Stimulated activated CD4-positive, alpha-beta T cell treated with anti-CD3 and anti-CD28 coated beads, Interleukin-12 subunit alpha, Interleukin-12 subunit beta, amount 100 ng/mL, for 24 hours (primary cell): Measurements from ENCODE around the gene SPG21.

Experiments
- DNase-seq, 2 experiments: peaks; one replicate each; pipeline ENCODE4 v3.0.0-alpha.2; 2020; ENCODE audit warnings: low read depth in 2 of 2

Gene SPG21

GRCh38 chr15:64942356-64942755 lies 47.4 kb downstream of the SPG21 start:
- DNase-seq: no peak

GRCh38 chr15:64938192-64938591 lies 51.5 kb downstream of the SPG21 start:
- DNase-seq: no peak

- no peak for DNase-seq
Observed at GRCh38 chr15:64934023-64934422, 55.7 kb downstream of the SPG21 start.

GRCh38 chr15:64931381-64931780 lies 58.3 kb downstream of the SPG21 start:
- DNase-seq: no peak

GRCh38 chr15:64930778-64931371 lies 58.8 kb downstream of the SPG21 start:
- DNase-seq: no peak

DNA sequence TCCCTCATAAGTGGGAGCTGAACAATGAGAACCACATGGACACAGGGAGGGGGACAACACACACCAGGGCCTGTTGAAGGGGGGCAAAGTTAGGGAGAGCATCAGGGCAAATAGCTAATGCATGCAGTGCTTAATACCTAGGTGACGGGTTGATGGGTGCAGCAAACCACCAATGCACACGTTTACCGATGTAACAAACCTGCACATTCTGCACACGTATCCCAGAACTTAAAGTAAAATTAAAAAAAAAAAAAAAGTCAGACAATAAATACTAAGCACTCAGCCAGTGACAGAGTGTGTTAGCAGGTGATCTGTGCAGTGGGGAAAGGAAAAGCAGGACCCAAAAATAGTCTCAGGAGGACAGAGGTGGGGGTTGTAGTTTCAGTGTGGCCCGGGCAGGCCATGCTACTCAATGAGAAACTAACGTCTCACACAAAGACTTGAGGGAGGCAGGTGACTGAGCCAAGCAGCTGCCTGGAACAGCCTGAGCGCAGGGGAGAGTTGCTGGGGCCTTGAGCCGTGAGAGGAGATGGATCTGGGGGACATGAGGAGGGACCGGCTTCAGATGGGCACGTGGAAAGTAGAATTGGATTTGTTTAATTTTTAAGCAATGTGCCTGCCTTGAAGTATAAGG lies 59.6 kb downstream of the SPG21 start:
- no peak for DNase-seq

- no peak for DNase-seq
Observed at GRCh38 chr15:64928626-64929220, 61.0 kb downstream of the SPG21 start.

DNA sequence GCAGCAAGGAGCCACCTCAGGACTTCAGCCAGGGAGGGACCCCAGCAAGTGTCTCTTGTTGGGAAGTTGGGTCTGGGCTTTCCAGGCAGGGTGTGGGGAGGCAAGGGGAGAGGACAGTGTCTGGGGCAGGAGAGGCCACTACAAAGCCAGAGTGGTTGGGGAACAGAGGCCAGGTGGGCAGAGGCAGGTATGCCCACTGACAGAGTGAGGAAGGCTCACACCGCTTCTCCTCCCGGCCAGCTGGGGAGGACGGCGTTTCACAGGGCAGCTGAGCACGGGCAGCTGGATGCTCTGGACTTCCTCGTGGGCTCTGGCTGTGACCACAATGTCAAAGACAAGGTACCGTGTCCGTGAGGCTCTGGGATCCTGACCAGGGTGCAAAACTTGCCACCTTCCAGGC lies 63.1 kb downstream of the SPG21 start:
- DNase-seq: no peak

- DNase-seq: no peak
Observed at GRCh38 chr15:64925335-64926330, 64.1 kb downstream of the SPG21 start.

DNA sequence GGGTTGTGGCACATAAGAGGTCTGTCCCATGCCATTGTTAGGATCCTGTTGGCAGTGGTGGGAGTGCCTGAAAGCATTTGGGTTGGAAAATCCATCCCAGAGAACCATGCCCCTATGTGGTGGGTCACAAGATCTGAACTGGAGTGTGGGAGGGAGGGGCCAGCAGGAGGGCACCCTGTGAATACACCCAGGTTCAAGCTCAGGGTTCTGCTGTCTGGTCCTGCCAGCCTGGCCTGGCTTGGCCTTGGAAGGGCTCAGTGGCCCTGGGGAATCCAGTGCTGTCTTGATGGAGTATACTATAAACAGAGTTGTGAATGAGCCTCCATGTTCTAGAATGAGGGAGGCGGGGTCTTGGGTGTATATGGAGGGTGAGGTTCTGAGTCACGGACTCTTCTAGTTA lies 66.2 kb downstream of the SPG21 start:
- DNase-seq: no peak

GRCh38 chr15:64921711-64922110 lies 68.0 kb downstream of the SPG21 start:
- DNase-seq: no peak

GRCh38 chr15:64919721-64920120 lies 70.0 kb downstream of the SPG21 start:
- DNase-seq: no peak

- no peak for DNase-seq
Observed at GRCh38 chr15:64917211-64917610, 72.5 kb downstream of the SPG21 start.

DNA sequence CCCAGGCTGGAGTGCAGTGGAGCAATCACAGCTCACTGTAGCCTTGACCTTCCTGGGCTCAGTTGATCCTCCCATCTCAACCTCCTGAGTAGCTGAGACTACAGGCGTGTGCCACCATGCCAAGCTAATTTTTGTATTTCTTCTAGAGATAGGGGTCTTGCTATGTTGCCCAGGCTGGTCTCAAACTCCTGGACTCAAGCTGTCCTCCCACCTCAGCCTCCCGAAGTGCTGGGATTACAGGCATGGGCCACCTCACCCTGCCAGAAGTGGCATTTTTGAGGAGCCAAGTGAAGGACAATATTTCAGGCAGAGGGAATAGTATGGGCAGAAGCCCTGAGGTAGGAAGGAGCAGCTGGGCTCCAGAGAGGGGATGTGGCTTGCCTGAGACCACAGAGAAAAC lies 73.3 kb downstream of the SPG21 start:
- DNase-seq: no peak

DNA sequence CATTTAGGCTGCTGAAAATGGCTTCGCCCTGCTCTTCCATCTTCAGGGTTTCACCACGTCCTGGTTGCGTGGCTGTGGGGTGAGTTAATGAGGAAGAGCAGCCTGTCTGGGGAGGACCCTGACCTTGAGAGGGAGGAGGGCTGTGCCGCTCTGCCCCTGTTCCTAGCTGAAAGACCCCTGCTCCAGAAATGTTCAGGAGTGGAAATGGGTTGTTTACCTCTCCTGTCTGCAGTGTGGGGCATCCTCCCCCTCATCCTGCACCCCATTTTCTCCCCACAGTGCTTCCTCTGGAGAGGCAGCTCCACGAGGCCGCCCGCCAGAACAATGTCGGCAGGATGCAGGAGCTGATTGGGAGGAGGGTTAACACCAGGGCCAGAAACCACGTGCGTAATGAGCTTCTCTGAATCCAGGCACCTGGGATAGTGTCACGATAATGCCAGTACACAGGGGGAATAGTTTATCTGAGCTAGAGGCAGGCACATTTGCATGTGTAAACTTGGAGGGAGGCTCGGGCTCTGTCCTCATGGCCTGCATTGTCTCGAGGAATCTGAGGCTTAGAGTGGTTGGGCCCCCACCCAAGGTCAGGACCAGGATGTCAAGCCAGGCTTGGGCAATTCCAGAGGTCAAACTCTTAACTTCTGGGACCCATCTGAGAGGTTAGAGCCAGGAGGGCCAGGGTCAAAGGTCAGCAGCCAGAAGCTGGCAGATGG lies 74.0 kb downstream of the SPG21 start:
- DNase-seq: no peak
